GM23248 (cell line): ENCODE data around the gene WDR7. TPM values are rescaled to one million over a fixed set of nuclear protein-coding genes. Genes with fewer than 3 reads are reported as not detected.

Source experiments
- DNase-seq: peaks from one replicate; pipeline ENCODE4 v3.0.0-alpha.2; 2015
- H2AFZ ChIP-seq: fragments of 200-600 bp; sonication (generic); 2 replicates; pipeline ENCODE4 v1.6.1; 2016; ENCODE audit warnings: antibody characterized with exemption
- H3F3A ChIP-seq: fragments of 200-600 bp; sonication (generic); 2 replicates; pipeline ENCODE4 v1.6.1; 2016; ENCODE audit warnings: mild to moderate bottlenecking, antibody characterized with exemption, mixed run types; ENCODE audit not compliant: insufficient read depth
- H3K27ac ChIP-seq: fragments of 200-600 bp; sonication (generic); 2 replicates; pipeline ENCODE4 v1.5.1; 2016; ENCODE audit warnings: mild to moderate bottlenecking
- H3K27me3 ChIP-seq: fragments of 200-600 bp; sonication (generic); replicated peaks from 2 replicates; pipeline ENCODE4 v1.6.1; 2016; ENCODE audit warnings: mild to moderate bottlenecking; ENCODE audit not compliant: insufficient read depth
- H3K36me3 ChIP-seq: fragments of 200-600 bp; sonication (generic); 2 replicates; pipeline ENCODE4 v1.6.1; 2016; ENCODE audit warnings: low read depth, mild to moderate bottlenecking
- H3K4me1 ChIP-seq: fragments of 200-600 bp; sonication (generic); 2 replicates; pipeline ENCODE4 v1.6.1; 2016; ENCODE audit warnings: mild to moderate bottlenecking; ENCODE audit not compliant: insufficient read depth
- H3K4me2 ChIP-seq: fragments of 200-600 bp; sonication (generic); one replicate; pipeline ENCODE4 v1.6.1; 2016; ENCODE audit warnings: mild to moderate bottlenecking; ENCODE audit not compliant: unreplicated experiment
- H3K4me3 ChIP-seq: fragments of 200-600 bp; sonication (generic); 2 replicates; pipeline ENCODE4 v1.5.1; 2016; ENCODE audit warnings: mild to moderate bottlenecking
- H3K79me2 ChIP-seq: fragments of 200-600 bp; sonication (generic); 2 replicates; pipeline ENCODE4 v1.6.1; 2016; ENCODE audit warnings: mild to moderate bottlenecking; ENCODE audit not compliant: insufficient read depth
- H3K9ac ChIP-seq: fragments of 200-600 bp; sonication (generic); 2 replicates; pipeline ENCODE4 v1.6.1; 2016; ENCODE audit warnings: mild to moderate bottlenecking
- H3K9me2 ChIP-seq: fragments of 200-600 bp; sonication (generic); 2 replicates; pipeline ENCODE4 v1.6.1; 2016; ENCODE audit warnings: mixed run types, mild to moderate bottlenecking, moderate library complexity; ENCODE audit not compliant: insufficient read depth
- H3K9me3 ChIP-seq: fragments of 200-600 bp; sonication (generic); one replicate; pipeline ENCODE4 v1.6.1; 2017; ENCODE audit warnings: low read depth
- H4K20me1 ChIP-seq: fragments of 200-600 bp; sonication (generic); 2 replicates; pipeline ENCODE4 v1.6.0; 2016; ENCODE audit not compliant: insufficient read depth
- EZH2 ChIP-seq: fragments of 200-600 bp; sonication (generic); IDR thresholded peaks from 2 replicates; pipeline ENCODE4 v1.6.1; 2018; ENCODE audit warnings: antibody characterized with exemption, mild to moderate bottlenecking; ENCODE audit not compliant: insufficient read depth, poor library complexity, severe bottlenecking
- EZH2phosphoT487 ChIP-seq: fragments of 200-600 bp; sonication (generic); IDR thresholded peaks from 2 replicates; pipeline ENCODE4 v1.6.1; 2018; ENCODE audit warnings: antibody characterized with exemption, moderate library complexity, mild to moderate bottlenecking, low read depth; ENCODE audit not compliant: insufficient read depth
- WGBS, 2 experiments: methylation state at CpG; one replicate each; pipeline ENCODE4 v1.1.6; 2015 to 2017; ENCODE audit warnings: low lambda C conversion rate in 2 of 2, low coverage in 1 of 2; ENCODE audit errors: missing lambda C conversion rate in 2 of 2; 5-methylcytosine and 5-hydroxymethylcytosine counted together
- in situ Hi-C: fragments of 300-500 bp; cut with MboI; formaldehyde crosslinking; loops from 2 replicates; pipeline ENCODE4 v1.15.0; 2020
- polyA plus RNA-seq: library from polyadenylated mRNA; unstranded; fragments of >200 nt; fragmentation: Nextera tagmentation; extraction: Ambion mirVana; gene quantifications from 2 replicates; pipeline ENCODE4 v1.2.1, GENCODE V29; 2016
- total RNA-seq: library from RNA; depleted of rRNA; stranded (reverse); fragments of >200 nt; shearing (Covaris generic); gene quantifications from 2 replicates; pipeline ENCODE4 v1.2.3, GENCODE V29; 2014

The WDR7 gene
- total and polyA plus RNA-seq, 2 experiments from 2014 or later = 6.7 to 8.3 TPM

DNA sequence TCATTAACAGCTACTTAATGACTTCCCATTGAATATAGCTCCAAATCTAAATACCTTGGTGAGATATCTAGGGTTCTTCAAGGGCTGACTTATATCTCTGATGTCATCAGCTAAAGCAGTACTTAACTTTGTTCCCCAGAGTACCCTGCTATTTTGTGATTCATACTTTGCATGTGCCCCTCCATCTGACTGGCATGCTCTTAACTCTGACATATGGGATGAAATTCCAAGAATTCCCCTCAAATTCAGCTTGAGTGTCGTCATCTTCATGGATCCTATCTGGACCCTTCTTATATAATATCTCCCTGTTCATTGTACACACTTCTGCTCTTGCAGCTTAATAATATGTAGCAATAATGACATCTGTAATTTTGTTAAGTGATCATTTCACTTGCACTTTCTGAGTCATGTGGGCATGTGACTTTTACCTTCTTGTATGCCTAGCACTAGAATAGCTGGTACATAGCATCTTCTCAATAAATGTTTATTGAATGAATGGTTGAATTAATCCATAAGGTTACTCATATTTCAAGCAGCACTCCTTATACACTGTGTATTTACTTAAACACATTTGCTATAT is 172.9 kb downstream of the WDR7 start:
- no peaks in the 10 kb centered on the region for H3K9me3 ChIP-seq
- no peak overlapping the region for H3K4me2 ChIP-seq
- TF ChIP-seq EZH2phosphoT487 (no peak), EZH2 (no peak)
- H3K79me2 ChIP-seq = no peaks in the 10 kb centered on the region
- no peaks in the 10 kb centered on the region for H4K20me1 ChIP-seq
- H3K4me1 ChIP-seq = no peaks in the 10 kb centered on the region
- no peaks in the 10 kb centered on the region for H3K27me3 ChIP-seq
- H3K27ac ChIP-seq = no peak overlapping the region
- 94 to 100% methylated on average over 1 of the region's 1 CpG for WGBS, 2 experiments
- H3F3A ChIP-seq = no peaks in the 10 kb centered on the region
- in situ Hi-C loops = no loop called here
- no peak overlapping the region for H2AFZ ChIP-seq
- no peaks in the 10 kb centered on the region for H3K36me3 ChIP-seq
- no peak for DNase-seq
- H3K9ac ChIP-seq = no peak overlapping the region
- H3K4me3 ChIP-seq = no peak overlapping the region
- H3K9me2 ChIP-seq = no peaks in the 10 kb centered on the region

DNA sequence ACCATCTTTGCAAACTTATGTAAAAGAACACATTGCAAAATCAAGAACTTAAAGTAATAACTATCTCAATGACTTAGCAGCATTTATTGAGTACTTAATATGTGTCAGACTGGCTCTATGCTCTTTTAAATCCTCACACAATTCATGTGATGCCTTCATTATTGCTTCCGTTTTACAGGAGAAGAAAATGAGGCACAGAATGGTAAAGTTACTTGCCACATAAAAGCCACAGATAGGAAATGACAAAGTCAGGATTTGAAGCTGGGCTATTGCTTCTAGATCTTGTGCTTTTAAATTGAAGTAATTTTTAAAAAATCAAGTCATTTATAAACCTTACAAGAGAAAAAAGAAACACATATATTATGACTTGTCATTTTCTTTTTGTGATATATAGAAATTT is 174.2 kb downstream of the WDR7 start:
- no peak overlapping the region for H3K4me3 ChIP-seq
- H3K79me2 ChIP-seq = no peaks in the 10 kb centered on the region
- no peak overlapping the region for H2AFZ ChIP-seq
- no peak overlapping the region for H3K9ac ChIP-seq
- in situ Hi-C loops = no loop called here
- no peak overlapping the region for H3K4me2 ChIP-seq
- no peaks in the 10 kb centered on the region for H3K4me1 ChIP-seq
- H4K20me1 ChIP-seq = no peaks in the 10 kb centered on the region
- DNase-seq = no peak
- no peaks in the 10 kb centered on the region for H3F3A ChIP-seq
- H3K9me3 ChIP-seq = no peaks in the 10 kb centered on the region
- TF ChIP-seq EZH2phosphoT487 (no peak), EZH2 (no peak)
- H3K27me3 ChIP-seq = no peaks in the 10 kb centered on the region
- no peak overlapping the region for H3K27ac ChIP-seq
- no peaks in the 10 kb centered on the region for H3K9me2 ChIP-seq
- H3K36me3 ChIP-seq = no peaks in the 10 kb centered on the region
- 64 to 80% methylated on average over 1 of the region's 1 CpG for WGBS, 2 experiments

DNA sequence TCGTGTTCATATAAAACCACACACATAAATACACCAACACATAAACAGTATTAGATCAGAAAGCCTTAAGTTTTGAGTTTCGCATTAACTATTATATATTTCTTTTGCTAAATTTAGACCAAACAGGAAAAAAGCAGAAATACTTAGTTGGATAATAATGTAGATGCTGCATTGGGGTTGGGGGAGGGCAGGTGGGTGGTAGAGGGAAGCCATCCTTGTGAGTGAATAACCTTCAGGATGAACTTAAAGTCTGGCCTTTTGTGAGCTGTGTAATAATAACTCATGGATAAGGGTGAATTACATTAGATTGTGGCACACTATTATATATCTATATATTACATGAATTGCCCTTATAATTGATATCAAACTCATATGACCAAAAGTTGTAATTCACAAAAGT is 174.7 kb downstream of the WDR7 start:
- Histone ChIP-seq H3K27me3 (no peaks in the 10 kb centered on the region), H3K9me3 (no peaks in the 10 kb centered on the region), H4K20me1 (no peaks in the 10 kb centered on the region), H3K4me1 (no peaks in the 10 kb centered on the region), H3K79me2 (no peaks in the 10 kb centered on the region), H3K4me3 (no peak overlapping the region), H2AFZ (no peak overlapping the region), H3K9ac (no peak overlapping the region), H3K36me3 (no peaks in the 10 kb centered on the region), H3K4me2 (no peak overlapping the region), H3F3A (no peaks in the 10 kb centered on the region), H3K9me2 (no peaks in the 10 kb centered on the region), H3K27ac (no peak overlapping the region)
- no peak for DNase-seq
- TF ChIP-seq EZH2 (no peak), EZH2phosphoT487 (no peak)
- in situ Hi-C loops = no loop called here
- 90 to 98% methylated on average over 2 of the region's 2 CpGs for WGBS, 2 experiments

DNA sequence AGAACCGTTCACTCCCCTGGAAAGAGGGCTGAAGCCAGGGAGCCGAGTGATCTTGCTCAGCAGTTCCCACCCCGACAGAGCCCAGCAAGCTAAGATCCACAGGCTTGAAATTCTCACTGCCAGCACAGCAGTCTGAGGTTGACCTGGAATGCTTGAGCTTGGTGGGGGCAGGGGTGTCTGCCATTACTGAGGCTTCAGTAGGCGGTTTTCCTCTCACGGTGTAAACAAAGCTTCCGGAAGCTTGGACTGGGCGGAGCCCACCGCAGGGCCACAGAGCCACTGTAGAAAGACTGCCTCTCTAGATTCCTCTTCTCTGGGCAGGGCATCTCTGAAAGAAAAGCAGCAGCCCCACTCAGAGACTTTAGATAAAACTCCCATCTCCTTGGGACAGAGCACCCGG is 180.8 kb downstream of the WDR7 start:
- no peak overlapping the region for H3K4me2 ChIP-seq
- H4K20me1 ChIP-seq = no peaks in the 10 kb centered on the region
- WGBS, 2 experiments = 97 to 99% methylated on average over 9 of the region's 9 CpGs
- no peak overlapping the region for H3K27ac ChIP-seq
- H3K9me2 ChIP-seq = no peaks in the 10 kb centered on the region
- DNase-seq = no peak
- no peaks in the 10 kb centered on the region for H3K79me2 ChIP-seq
- H3K4me1 ChIP-seq = peaks cover 11% of the 10 kb centered on the region
- H2AFZ ChIP-seq = no peak overlapping the region
- no peaks in the 10 kb centered on the region for H3K27me3 ChIP-seq
- no peak overlapping the region for H3K4me3 ChIP-seq
- H3K9ac ChIP-seq = no peak overlapping the region
- H3K36me3 ChIP-seq = no peaks in the 10 kb centered on the region
- no peaks in the 10 kb centered on the region for H3K9me3 ChIP-seq
- TF ChIP-seq EZH2 = no peak
- TF ChIP-seq EZH2phosphoT487 = no peak
- H3F3A ChIP-seq = peaks cover 5% of the 10 kb centered on the region; the same call in 1 of the 2 replicates
- in situ Hi-C loops = no loop called here

DNA sequence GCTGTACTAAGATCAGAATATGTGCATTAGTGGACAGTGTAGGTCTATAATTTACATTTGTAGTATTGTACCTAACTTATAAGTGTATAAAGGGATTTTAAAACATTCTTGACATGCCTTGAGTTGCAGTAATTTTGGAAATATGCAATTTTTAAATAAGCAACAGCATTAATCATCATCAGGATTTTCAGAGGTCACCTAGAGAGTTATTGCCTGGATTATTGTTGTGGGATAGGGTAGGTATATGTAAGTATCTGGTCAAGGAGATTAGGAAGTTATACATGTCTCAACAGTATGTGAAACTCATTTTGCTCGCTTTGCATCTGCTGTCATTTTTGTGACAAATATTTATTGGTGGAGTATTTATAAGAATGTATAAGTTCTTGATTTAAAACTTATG is 184.2 kb downstream of the WDR7 start:
- no peak overlapping the region for H2AFZ ChIP-seq
- H3K27me3 ChIP-seq = no peaks in the 10 kb centered on the region
- H3K9me2 ChIP-seq = no peaks in the 10 kb centered on the region
- no peaks in the 10 kb centered on the region for H3K9me3 ChIP-seq
- no peaks in the 10 kb centered on the region for H3K36me3 ChIP-seq
- peaks cover 11% of the 10 kb centered on the region for H3K4me1 ChIP-seq
- H4K20me1 ChIP-seq = no peaks in the 10 kb centered on the region
- DNase-seq = no peak
- peaks cover 5% of the 10 kb centered on the region; the same call in 1 of the 2 replicates for H3F3A ChIP-seq
- H3K4me2 ChIP-seq = peak overlapping the region; percentile 35
- H3K27ac ChIP-seq = no peak overlapping the region
- WGBS, 2 experiments = 90 to 93% methylated on average over 1 of the region's 1 CpG
- no peak for TF ChIP-seq EZH2
- no peak for TF ChIP-seq EZH2phosphoT487
- no peak overlapping the region for H3K4me3 ChIP-seq
- H3K9ac ChIP-seq = no peak overlapping the region
- no peaks in the 10 kb centered on the region for H3K79me2 ChIP-seq
- in situ Hi-C loops = no loop called here
